ENCODE results near the gene POU5F1.
A peak's percentile ranks its signal among the peaks of the same experiment; 100 is the strongest.

Gene POU5F1

DNA sequence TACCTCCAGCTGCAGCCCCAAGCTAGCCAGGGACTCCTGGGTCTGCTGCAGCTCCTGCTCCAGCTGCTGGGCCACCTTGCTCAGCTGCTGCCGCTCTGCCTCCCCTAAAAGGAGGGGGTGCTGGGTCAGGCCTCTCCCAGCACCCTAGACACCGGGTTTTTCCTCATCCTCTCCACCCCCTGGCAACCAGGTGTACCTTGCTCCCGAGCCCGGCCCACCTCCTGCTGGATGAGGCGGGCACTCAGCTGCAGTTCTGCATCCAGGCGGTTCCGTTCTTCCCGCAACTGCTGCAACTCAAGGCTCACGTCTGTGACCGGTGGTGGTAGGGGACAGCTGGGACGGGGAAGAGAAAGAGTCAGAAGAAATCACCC is 25.5 kb downstream of the POU5F1 start:
- DNase-seq (ENCODE audit: low read depth, low spot score), result no peak
- TF ChIP-seq, protein P1, sequence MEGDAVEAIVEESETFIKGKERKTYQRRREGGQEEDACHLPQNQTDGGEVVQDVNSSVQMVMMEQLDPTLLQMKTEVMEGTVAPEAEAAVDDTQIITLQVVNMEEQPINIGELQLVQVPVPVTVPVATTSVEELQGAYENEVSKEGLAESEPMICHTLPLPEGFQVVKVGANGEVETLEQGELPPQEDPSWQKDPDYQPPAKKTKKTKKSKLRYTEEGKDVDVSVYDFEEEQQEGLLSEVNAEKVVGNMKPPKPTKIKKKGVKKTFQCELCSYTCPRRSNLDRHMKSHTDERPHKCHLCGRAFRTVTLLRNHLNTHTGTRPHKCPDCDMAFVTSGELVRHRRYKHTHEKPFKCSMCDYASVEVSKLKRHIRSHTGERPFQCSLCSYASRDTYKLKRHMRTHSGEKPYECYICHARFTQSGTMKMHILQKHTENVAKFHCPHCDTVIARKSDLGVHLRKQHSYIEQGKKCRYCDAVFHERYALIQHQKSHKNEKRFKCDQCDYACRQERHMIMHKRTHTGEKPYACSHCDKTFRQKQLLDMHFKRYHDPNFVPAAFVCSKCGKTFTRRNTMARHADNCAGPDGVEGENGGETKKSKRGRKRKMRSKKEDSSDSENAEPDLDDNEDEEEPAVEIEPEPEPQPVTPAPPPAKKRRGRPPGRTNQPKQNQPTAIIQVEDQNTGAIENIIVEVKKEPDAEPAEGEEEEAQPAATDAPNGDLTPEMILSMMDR (IDR thresholded peaks at IDR 0.05; ENCODE audit: low read depth, low read length), result no peak
- H3K4me3 ChIP-seq (ENCODE audit: low read depth, low read length), result no peak overlapping the region
- in situ Hi-C loops (cut with HindIII; ENCODE audit: low sequenced_read_pairs), result no loop called here

- DNase-seq (ENCODE audit: low read depth, low spot score), result no peak
- in situ Hi-C loops (cut with HindIII; ENCODE audit: low sequenced_read_pairs), result no loop called here
- no peak overlapping the region for H3K4me3 ChIP-seq (ENCODE audit: low read depth, low read length)
- TF ChIP-seq, protein P1 (IDR thresholded peaks at IDR 0.05; ENCODE audit: low read depth, low read length), result no peak
Observed at GRCh38 chr6:31144296-31144969, 26.0 kb downstream of the POU5F1 start.

DNA sequence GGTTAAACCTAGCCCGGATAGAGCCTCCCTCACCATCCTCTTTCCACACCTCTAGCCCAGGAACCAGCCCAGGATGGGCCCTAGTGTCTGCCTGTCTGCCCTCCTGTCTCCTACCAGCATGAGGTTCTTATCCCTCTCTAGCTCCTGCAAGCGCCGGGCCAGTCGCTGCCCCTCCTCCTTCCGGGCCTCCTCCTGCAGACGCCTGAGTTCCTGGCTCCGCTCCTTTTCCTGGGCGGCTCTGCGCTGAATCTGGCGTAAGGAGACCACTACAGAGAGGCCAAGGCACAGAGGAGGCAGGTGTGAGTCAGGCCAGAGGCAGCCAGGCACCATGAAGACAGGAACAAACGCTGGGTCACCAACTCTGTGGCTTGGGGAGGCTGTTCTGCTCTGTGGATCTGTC is 27.3 kb downstream of the POU5F1 start:
- in situ Hi-C loops (cut with HindIII; ENCODE audit: low sequenced_read_pairs), result no loop called here
- H3K4me3 ChIP-seq (ENCODE audit: low read depth, low read length), result no peak overlapping the region
- TF ChIP-seq, protein P1 (IDR thresholded peaks at IDR 0.05; ENCODE audit: low read depth, low read length), result no peak
- peak; percentile 71 for DNase-seq (ENCODE audit: low read depth, low spot score)

DNA sequence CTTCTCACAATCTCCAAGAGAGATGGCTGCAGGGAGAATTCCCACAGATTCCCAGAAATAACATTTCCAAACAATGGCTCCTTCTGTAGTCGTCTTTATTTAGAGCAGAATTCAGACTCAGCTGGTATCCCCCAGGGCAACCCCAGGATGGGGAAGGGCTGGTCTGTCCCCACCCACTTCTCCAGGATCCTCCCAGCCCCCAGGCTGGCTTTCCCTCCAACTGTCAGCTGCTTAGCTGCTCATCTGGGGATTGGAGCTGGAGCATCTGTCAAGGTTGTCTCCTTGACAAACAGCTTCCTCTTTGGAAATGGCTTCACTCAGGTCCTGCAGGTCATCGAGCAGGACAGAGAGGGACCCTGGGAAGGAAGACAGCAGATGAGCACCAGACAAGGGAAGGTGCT is 28.1 kb downstream of the POU5F1 start:
- DNase-seq (ENCODE audit: low read depth, low spot score), result no peak
- H3K4me3 ChIP-seq (ENCODE audit: low read depth, low read length), result no peak overlapping the region
- TF ChIP-seq, protein P1 (IDR thresholded peaks at IDR 0.05; ENCODE audit: low read depth, low read length), result no peak
- in situ Hi-C loops (cut with HindIII; ENCODE audit: low sequenced_read_pairs), result no loop called here

DNA sequence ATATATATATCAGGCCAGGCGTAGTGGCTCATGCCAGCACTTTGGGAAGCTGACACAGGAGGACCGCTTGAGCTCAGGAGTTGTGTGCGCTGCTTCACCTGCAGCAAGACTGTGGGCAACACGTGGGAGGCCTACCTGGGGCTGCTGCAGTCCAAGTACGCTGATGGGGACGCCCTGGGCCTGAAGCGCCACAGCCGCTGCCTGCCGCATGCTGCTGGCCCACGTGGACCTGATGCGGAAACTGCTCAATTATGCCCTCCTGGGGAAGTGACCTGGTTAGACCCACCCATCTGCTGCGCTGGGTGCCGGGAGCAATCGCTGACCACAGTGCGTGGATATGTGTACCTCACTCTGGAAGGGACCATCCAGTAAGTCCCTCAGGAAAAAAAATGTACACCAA is 29.8 kb downstream of the POU5F1 start:
- DNase-seq (ENCODE audit: low read depth, low spot score), result no peak
- TF ChIP-seq, protein P1 (IDR thresholded peaks at IDR 0.05; ENCODE audit: low read depth, low read length), result no peak
- no peak overlapping the region for H3K4me3 ChIP-seq (ENCODE audit: low read depth, low read length)
- in situ Hi-C loops (cut with HindIII; ENCODE audit: low sequenced_read_pairs), result no loop called here

DNA sequence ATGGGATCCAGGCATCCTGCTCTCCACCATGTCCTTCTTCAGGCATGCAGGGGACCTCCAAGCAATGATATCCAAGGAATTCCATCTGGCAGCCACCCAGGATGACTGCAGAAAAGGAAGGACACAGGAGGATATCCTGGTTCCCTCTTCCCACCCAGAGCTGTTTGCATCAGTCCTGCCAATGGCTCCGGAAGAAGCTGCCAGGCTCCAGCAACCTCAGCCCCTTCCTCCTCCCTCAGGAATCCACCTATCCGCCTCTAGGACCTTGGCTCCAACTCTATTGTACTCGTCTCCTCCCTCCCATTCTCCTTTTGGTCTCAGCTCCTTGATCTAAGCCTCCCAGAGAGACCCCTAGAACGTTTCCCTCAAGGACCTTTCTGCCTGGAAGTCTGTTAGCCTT is 30.9 kb downstream of the POU5F1 start:
- TF ChIP-seq, protein P1 (IDR thresholded peaks at IDR 0.05; ENCODE audit: low read depth, low read length), result no peak
- no peak for DNase-seq (ENCODE audit: low read depth, low spot score)
- in situ Hi-C loops (cut with HindIII; ENCODE audit: low sequenced_read_pairs), result no loop called here
- no peak overlapping the region for H3K4me3 ChIP-seq (ENCODE audit: low read depth, low read length)

All from astrocyte of the spinal cord (primary cell).